ENCODE results near the gene USP7. TPM values are rescaled to one million over a fixed set of nuclear protein-coding genes. Genes with fewer than 3 reads are reported as not detected.

USP7 gene
- total and polyA plus RNA-seq, 10 of the 15 experiments (the other 5 are each of a cell fraction or from before 2014, with no cell fraction given): 16.2 to 133 (median 60.5) TPM

DNA sequence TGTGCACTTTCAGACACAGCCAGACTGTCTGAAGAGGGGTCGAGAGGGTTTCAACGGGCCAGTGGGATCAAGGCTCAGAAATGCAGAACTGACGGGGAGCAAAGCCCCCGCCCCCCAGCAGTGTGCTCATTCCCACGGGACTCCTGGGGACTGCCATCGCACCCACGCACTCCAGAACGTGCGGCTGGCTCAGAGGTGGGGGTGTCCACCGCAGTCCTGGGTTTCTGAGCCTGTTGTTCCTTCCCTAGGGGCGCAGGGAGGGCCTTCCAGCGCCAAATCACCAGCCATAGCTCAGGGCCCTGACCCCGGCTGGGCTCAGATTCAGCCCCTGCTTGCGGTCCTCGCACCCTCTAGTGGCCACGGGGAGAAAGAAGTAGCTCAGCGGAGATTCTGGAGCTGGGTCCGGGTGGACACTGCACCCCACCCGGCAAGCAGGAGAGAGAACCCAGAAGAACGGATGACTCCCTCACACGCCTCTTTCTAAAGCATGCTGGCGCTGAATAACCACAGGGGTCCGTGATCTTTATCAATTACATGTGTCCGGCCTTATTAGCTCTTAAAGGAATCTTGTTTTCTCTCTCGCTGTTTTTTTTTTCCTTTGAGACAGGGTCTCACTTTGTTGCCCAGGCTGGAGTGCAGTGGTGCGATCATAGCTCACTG, 45.0 kb upstream of the USP7 start (continued):
- TF ChIP-seq HDAC6 (IDR thresholded peaks at IDR 0.05; ENCODE audit: unreplicated experiment) (no peak), NFXL1 (IDR thresholded peaks at IDR 0.05; ENCODE audit: borderline replicate concordance) (no peak)

DNA sequence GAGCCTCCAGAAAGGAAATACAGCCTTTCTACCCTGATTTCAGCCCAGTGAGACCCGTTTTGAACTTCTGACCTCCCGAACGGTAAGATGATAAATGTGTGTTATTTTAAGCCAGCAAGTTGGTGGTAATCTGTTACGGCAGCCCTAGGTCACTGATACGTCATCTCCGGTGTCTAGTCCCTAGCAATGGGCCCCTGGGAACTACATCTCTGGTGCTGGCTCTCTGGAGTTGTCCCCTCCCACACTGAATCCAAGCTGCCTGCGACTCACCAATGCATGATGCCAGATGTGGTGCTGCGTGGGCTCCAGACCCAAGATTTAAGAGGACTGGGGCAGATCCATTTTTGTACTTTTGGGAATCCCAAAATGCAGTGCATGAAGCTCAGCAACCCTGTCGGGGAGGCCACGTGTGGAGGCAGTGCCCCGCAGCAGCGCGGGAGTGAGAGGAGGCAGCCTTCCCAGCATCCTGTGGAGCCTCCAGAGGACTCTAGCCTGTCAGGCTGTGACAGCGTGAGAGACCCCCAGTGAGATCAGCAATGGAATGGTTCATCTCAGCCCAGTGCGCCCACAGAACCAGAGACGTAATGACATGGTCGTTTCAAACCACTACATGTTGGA, 43.6 kb upstream of the USP7 start:
- no peak overlapping the region for H3K4me3 ChIP-seq
- WGBS (ENCODE audit: insufficient coverage, insufficient replicate concordance, low lambda C conversion rate, missing lambda C conversion rate): 54% methylated on average over 17 of the region's 17 CpGs
- intact Hi-C loops (cut with micrococcal nuclease; ENCODE audit: unreplicated experiment) (no loop called here), in situ Hi-C loops (cut with MboI) (no loop called here)
- ChIA-PET POLR2A (interaction anchor here (0.6 kb wide), 1 partner anchor 45 kb away, joined by 3 read pairs; no protein-coding TSS in a partner anchor), CTCF (interaction anchor here (1.2 to 3.2 kb wide), 9 partner anchors 9 to 348 kb away, joined by 3 to 60 read pairs (median 20); no protein-coding TSS in a partner anchor), SMC1A (ENCODE audit: uncharacterized antibody, unreplicated experiment) (interaction anchor here (0.8 to 2.8 kb wide), 4 partner anchors 11 to 106 kb away, joined by 3 to 28 read pairs (median 9); no protein-coding TSS in a partner anchor), RAD21 (ENCODE audit: unreplicated experiment) (interaction anchor here (1.1 to 3.2 kb wide), 4 partner anchors 72 to 197 kb away, joined by 5 to 34 read pairs (median 26); no protein-coding TSS in a partner anchor)
- ATAC-seq (no peak), DNase-seq (ENCODE audit: low read depth, low spot score) (no peak), FAIRE-seq (no peak)
- H3K4me2 ChIP-seq (ENCODE audit: control insufficient read depth, insufficient read depth): no peak overlapping the region
- no peaks in the 10 kb centered on the region for H3K36me3 ChIP-seq (ENCODE audit: control insufficient read depth in 2 of 2, insufficient read depth in 2 of 2, low read length in 1 of 2)
- H3K27me3 ChIP-seq (replicated peaks in 1 of 2; ENCODE audit: control insufficient read depth in 2 of 2, insufficient read depth in 2 of 2, low read length in 1 of 2): no peaks in the 10 kb centered on the region
- H3K4me1 ChIP-seq (ENCODE audit: control insufficient read depth, insufficient read depth, low read length): peaks cover 6% of the 10 kb centered on the region
- H3K9ac ChIP-seq (ENCODE audit: control insufficient read depth, insufficient read depth, low read length): no peak overlapping the region
- no peak overlapping the region for H2AFZ ChIP-seq (ENCODE audit: control insufficient read depth, low read depth, low read length)
- no TSS peak for BruUV-seq (replicated peaks)
- H3K79me2 ChIP-seq (ENCODE audit: control insufficient read depth, insufficient read depth, low read length): no peaks in the 10 kb centered on the region
- no peak overlapping the region for H3K27ac ChIP-seq (ENCODE audit: control insufficient read depth, insufficient read depth)
- H4K20me1 ChIP-seq (ENCODE audit: control insufficient read depth, insufficient read depth): no peaks in the 10 kb centered on the region
- no peaks in the 10 kb centered on the region for H3K9me3 ChIP-seq (replicated peaks; ENCODE audit: control insufficient read depth, insufficient read depth, low read length)
- no peak for TF ChIP-seq SREBF2 (IDR thresholded peaks at IDR 0.05; ENCODE audit: low read length)
- no peak for TF ChIP-seq BMI1 (IDR thresholded peaks at IDR 0.05; ENCODE audit: borderline replicate concordance)
- TF ChIP-seq, protein P1, sequence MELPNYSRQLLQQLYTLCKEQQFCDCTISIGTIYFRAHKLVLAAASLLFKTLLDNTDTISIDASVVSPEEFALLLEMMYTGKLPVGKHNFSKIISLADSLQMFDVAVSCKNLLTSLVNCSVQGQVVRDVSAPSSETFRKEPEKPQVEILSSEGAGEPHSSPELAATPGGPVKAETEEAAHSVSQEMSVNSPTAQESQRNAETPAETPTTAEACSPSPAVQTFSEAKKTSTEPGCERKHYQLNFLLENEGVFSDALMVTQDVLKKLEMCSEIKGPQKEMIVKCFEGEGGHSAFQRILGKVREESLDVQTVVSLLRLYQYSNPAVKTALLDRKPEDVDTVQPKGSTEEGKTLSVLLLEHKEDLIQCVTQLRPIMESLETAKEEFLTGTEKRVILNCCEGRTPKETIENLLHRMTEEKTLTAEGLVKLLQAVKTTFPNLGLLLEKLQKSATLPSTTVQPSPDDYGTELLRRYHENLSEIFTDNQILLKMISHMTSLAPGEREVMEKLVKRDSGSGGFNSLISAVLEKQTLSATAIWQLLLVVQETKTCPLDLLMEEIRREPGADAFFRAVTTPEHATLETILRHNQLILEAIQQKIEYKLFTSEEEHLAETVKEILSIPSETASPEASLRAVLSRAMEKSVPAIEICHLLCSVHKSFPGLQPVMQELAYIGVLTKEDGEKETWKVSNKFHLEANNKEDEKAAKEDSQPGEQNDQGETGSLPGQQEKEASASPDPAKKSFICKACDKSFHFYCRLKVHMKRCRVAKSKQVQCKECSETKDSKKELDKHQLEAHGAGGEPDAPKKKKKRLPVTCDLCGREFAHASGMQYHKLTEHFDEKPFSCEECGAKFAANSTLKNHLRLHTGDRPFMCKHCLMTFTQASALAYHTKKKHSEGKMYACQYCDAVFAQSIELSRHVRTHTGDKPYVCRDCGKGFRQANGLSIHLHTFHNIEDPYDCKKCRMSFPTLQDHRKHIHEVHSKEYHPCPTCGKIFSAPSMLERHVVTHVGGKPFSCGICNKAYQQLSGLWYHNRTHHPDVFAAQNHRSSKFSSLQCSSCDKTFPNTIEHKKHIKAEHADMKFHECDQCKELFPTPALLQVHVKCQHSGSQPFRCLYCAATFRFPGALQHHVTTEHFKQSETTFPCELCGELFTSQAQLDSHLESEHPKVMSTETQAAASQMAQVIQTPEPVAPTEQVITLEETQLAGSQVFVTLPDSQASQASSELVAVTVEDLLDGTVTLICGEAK (IDR thresholded peaks at IDR 0.05; ENCODE audit: borderline replicate concordance): no peak
- no peak for TF ChIP-seq BRCA1 (IDR thresholded peaks at IDR 0.05; ENCODE audit: low read depth, low read length)
- no peak for TF ChIP-seq SMC3 (IDR thresholded peaks at IDR 0.05; ENCODE audit: borderline replicate concordance, low read length)
- no peak for TF ChIP-seq MEF2B (IDR thresholded peaks at IDR 0.05; ENCODE audit: partially characterized antibody, poor library complexity, severe bottlenecking)
- no peak for TF ChIP-seq RFX5 (IDR thresholded peaks at IDR 0.05; ENCODE audit: low read depth, low read length)
- no peak for TF ChIP-seq ZNF592 (IDR thresholded peaks at IDR 0.05)
- no peak for TF ChIP-seq ATF3 (IDR thresholded peaks at IDR 0.05; ENCODE audit: borderline replicate concordance, extremely low read depth, low read depth, low read length)

Data from GM12878 (cell line).